Fibroblast of pulmonary artery (primary cell): Measurements from ENCODE around the gene ARNT2.

Experiments
- DNase-seq: peaks from one replicate; pipeline ENCODE4 v3.0.0-alpha.2; 2010; ENCODE audit warnings: low read depth
- H3K4me3 ChIP-seq: replicated peaks from 2 replicates; pipeline ENCODE4 v1.5.1; 2011; ENCODE audit warnings: low read depth, mild to moderate bottlenecking, control low read depth, low read length, moderate library complexity
- CTCF ChIP-seq: IDR thresholded peaks from 2 replicates; pipeline ENCODE4 v1.5.1; 2011; ENCODE audit warnings: mild to moderate bottlenecking, control low read depth, low read length, inconsistent platforms; ENCODE audit errors: missing control alignments

Gene ARNT2

GRCh38 chr15:80439140-80439539, 35.0 kb downstream of the ARNT2 start:
- TF ChIP-seq CTCF = no peak
- DNase-seq = no peak
- no peak overlapping the region for H3K4me3 ChIP-seq

GRCh38 chr15:80440024-80440423, 35.8 kb downstream of the ARNT2 start:
- no peak for DNase-seq
- TF ChIP-seq CTCF = no peak

GRCh38 chr15:80441041-80441440, 36.9 kb downstream of the ARNT2 start:
- H3K4me3 ChIP-seq = no peak overlapping the region
- TF ChIP-seq CTCF = no peak
- DNase-seq = no peak

More at GRCh38 chr15:80440024-80440423, 35.8 kb downstream of the ARNT2 start:
- H3K4me3 ChIP-seq = no peak overlapping the region

- no peak for DNase-seq
- TF ChIP-seq CTCF = no peak
- no peak overlapping the region for H3K4me3 ChIP-seq
Measured at GRCh38 chr15:80441714-80442113, 37.5 kb downstream of the ARNT2 start.

- TF ChIP-seq CTCF = no peak
- DNase-seq = no peak
Measured at GRCh38 chr15:80442728-80443403, 38.7 kb downstream of the ARNT2 start.

GRCh38 chr15:80444680-80445251, 40.6 kb downstream of the ARNT2 start:
- DNase-seq = no peak
- TF ChIP-seq CTCF = no peak

More at GRCh38 chr15:80442728-80443403, 38.7 kb downstream of the ARNT2 start:
- H3K4me3 ChIP-seq = no peak overlapping the region

More at GRCh38 chr15:80444680-80445251, 40.6 kb downstream of the ARNT2 start:
- no peak overlapping the region for H3K4me3 ChIP-seq
